Fibroblast of villous mesenchyme (primary cell): ENCODE measurements around the gene HMCN1. TPM values are rescaled to one million over a fixed set of nuclear protein-coding genes. Genes with fewer than 3 reads are reported as not detected.

Experiments
- DNase-seq: peaks from one replicate; pipeline ENCODE4 v3.0.0-alpha.2; 2010; ENCODE audit warnings: low read depth
- H3K4me3 ChIP-seq: 2 replicates; pipeline ENCODE4 v1.5.1; 2011; ENCODE audit warnings: low read depth, mild to moderate bottlenecking, low read length
- CTCF ChIP-seq: IDR thresholded peaks from 2 replicates; pipeline ENCODE4 v1.5.1; 2012; ENCODE audit warnings: low read depth, mild to moderate bottlenecking, low read length; ENCODE audit not compliant: insufficient read depth
- total RNA-seq: library from RNA; depleted of rRNA; stranded (reverse); fragments of >200 nt; gene quantifications from 2 replicates; pipeline ENCODE4 v1.2.3, GENCODE V29; 2012

Gene HMCN1
- total RNA-seq, 1 donor = 5.2 TPM

GRCh38 chr1:185840880-185841279 is 106.7 kb downstream of the HMCN1 start:
- no peak for TF ChIP-seq CTCF
- H3K4me3 ChIP-seq = no peak overlapping the region
- DNase-seq = no peak

GRCh38 chr1:185843297-185843869 is 109.2 kb downstream of the HMCN1 start:
- no peak for DNase-seq
- TF ChIP-seq CTCF = no peak
- no peak overlapping the region for H3K4me3 ChIP-seq

GRCh38 chr1:185843986-185844385 is 109.8 kb downstream of the HMCN1 start:
- TF ChIP-seq CTCF = no peak
- no peak for DNase-seq
- H3K4me3 ChIP-seq = no peak overlapping the region

- no peak for TF ChIP-seq CTCF
- no peak overlapping the region for H3K4me3 ChIP-seq
- peak; percentile 34 for DNase-seq
Observed at GRCh38 chr1:185846672-185847444, 112.7 kb downstream of the HMCN1 start.

- no peak overlapping the region for H3K4me3 ChIP-seq
- no peak for TF ChIP-seq CTCF
- no peak for DNase-seq
Observed at GRCh38 chr1:185849014-185849413, 114.8 kb downstream of the HMCN1 start.

GRCh38 chr1:185850366-185850765 is 116.2 kb downstream of the HMCN1 start:
- H3K4me3 ChIP-seq = no peak overlapping the region
- DNase-seq = no peak
- TF ChIP-seq CTCF = no peak
